PFSK-1 (cell line): Measurements from ENCODE around the gene TRIM45.

ENCODE experiments used
- FOXP2 ChIP-seq: optimal IDR thresholded peaks from 2 replicates; pipeline ENCODE3; 2011; ENCODE audit warnings: borderline replicate concordance, control low read depth, inconsistent platforms; ENCODE audit not compliant: insufficient read depth; ENCODE audit errors: extremely low read length, extremely low read depth
- POLR2AphosphoS5 ChIP-seq: IDR thresholded peaks from 2 replicates; pipeline ENCODE4 v1.6.1; 2012; ENCODE audit warnings: low read depth, mild to moderate bottlenecking, control low read depth, low read length, moderate library complexity
- REST ChIP-seq, 2 experiments: IDR thresholded peaks; 2 replicates each; pipeline versions ENCODE4 v1.6.1 to v1.8.0; 2011 to 2012; ENCODE audit warnings: low read depth in 2 of 2, low read length in 2 of 2, control low read depth in 1 of 2, inconsistent platforms in 1 of 2, mild to moderate bottlenecking in 1 of 2, moderate library complexity in 1 of 2; ENCODE audit not compliant: insufficient read depth in 1 of 2
- TAF1 ChIP-seq: IDR thresholded peaks from 2 replicates; pipeline ENCODE4 v1.6.1; 2012; ENCODE audit warnings: low read length, control low read depth, borderline replicate concordance; ENCODE audit not compliant: insufficient read depth

GRCh38 chr1:117124661-117125060 is 3.1 kb upstream of the TRIM45 start:
- no peak for TF ChIP-seq POLR2AphosphoS5
- no peak for TF ChIP-seq TAF1
- TF ChIP-seq FOXP2 = no peak
- no peak for TF ChIP-seq REST (IDR thresholded peaks at IDR 0.05; ENCODE audit: insufficient read depth in 1 of 2, low read depth in 2 of 2, low read length in 2 of 2)
